IMR-90 (cell line): ENCODE data around the gene ELL2. TPM values are rescaled to one million over a fixed set of nuclear protein-coding genes. Genes with fewer than 3 reads are reported as not detected.

Source experiments
- ATAC-seq: fragments of 200-7000 bp; cut with Tn5 transposase; 2 replicates; pipeline ENCODE4 v1.9.1; 2020; ENCODE audit warnings: low read depth, mild to moderate bottlenecking, moderate library complexity
- BruUV-seq: library from RNA; stranded (reverse); fragments of 400-500 nt; replicated peaks from 2 replicates; lab custom pipeline; 2021; lab: Mats Ljungman, UMichigan
- CTCF ChIA-PET: fragments of 300-600 bp; formaldehyde crosslinking; extraction: SDS; loops from one replicate; lab custom pipeline; 2021; ENCODE audit warnings: antibody characterized with exemption; lab: Yijun Ruan, JAX
- POLR2A ChIA-PET: fragments of 300-600 bp; sonication (Branson Sonifier 250); formaldehyde crosslinking; loops from one replicate; lab custom pipeline; 2022; ENCODE audit warnings: antibody characterized with exemption; ENCODE audit not compliant: unreplicated experiment; lab: Charles Lee
- DNase-seq: peaks from one replicate; pipeline ENCODE4 v3.0.0; 2013
- H2AFZ ChIP-seq: replicated peaks from 2 replicates; pipeline ENCODE3; 2013; ENCODE audit warnings: low read length, mild to moderate bottlenecking; ENCODE audit not compliant: poor library complexity
- H2AK5ac ChIP-seq: 2 replicates; pipeline ENCODE4 v1.6.1; 2013; ENCODE audit warnings: low read depth, low read length, inconsistent platforms
- H2AK9ac ChIP-seq: replicated peaks from 2 replicates; pipeline ENCODE3; 2013; ENCODE audit warnings: mild to moderate bottlenecking, low read depth, low read length, moderate library complexity; ENCODE audit not compliant: poor library complexity
- H2BK120ac ChIP-seq: 2 replicates; pipeline ENCODE4 v1.6.1; 2013; ENCODE audit warnings: low read depth, low read length, inconsistent platforms
- H2BK15ac ChIP-seq: 3 replicates; pipeline ENCODE4 v1.6.1; 2013; ENCODE audit warnings: low read depth, low read length, inconsistent platforms
- H2BK20ac ChIP-seq: 2 replicates; pipeline ENCODE4 v1.6.1; 2013; ENCODE audit warnings: low read depth, mild to moderate bottlenecking, inconsistent platforms, low read length, moderate library complexity
- H2BK5ac ChIP-seq: 2 replicates; pipeline ENCODE4 v1.6.1; 2013; ENCODE audit warnings: mild to moderate bottlenecking, low read depth, low read length, inconsistent platforms; ENCODE audit not compliant: poor library complexity, severe bottlenecking
- H3K14ac ChIP-seq: replicated peaks from 2 replicates; pipeline ENCODE4 v1.6.1; 2013; ENCODE audit warnings: low read depth, low read length, inconsistent platforms
- H3K18ac ChIP-seq: 2 replicates; pipeline ENCODE4 v1.6.1; 2013; ENCODE audit warnings: low read depth, low read length, control low read depth
- H3K23ac ChIP-seq: 2 replicates; pipeline ENCODE4 v1.6.1; 2013; ENCODE audit warnings: low read depth, low read length, inconsistent platforms
- H3K27ac ChIP-seq: 2 replicates; pipeline ENCODE4 v1.5.1; 2013; ENCODE audit warnings: mild to moderate bottlenecking, control low read depth, low read length; ENCODE audit not compliant: insufficient read depth
- H3K27me3 ChIP-seq: 2 replicates; pipeline ENCODE4 v1.6.1; 2013; ENCODE audit warnings: low read length; ENCODE audit not compliant: control insufficient read depth, insufficient read depth
- H3K36me3 ChIP-seq: 2 replicates; pipeline ENCODE4 v1.6.1; 2013; ENCODE audit warnings: low read length, mixed read lengths; ENCODE audit not compliant: control insufficient read depth, insufficient read depth
- H3K4ac ChIP-seq: 2 replicates; pipeline ENCODE4 v1.6.1; 2013; ENCODE audit warnings: low read depth, low read length, inconsistent platforms
- H3K4me1 ChIP-seq: 2 replicates; pipeline ENCODE4 v1.6.1; 2013; ENCODE audit warnings: low read length, mixed read lengths; ENCODE audit not compliant: control insufficient read depth, insufficient read depth
- H3K4me2 ChIP-seq: 2 replicates; pipeline ENCODE4 v1.6.1; 2013; ENCODE audit warnings: low read depth, mild to moderate bottlenecking, control low read depth, low read length, moderate library complexity
- H3K4me3 ChIP-seq: 2 replicates; pipeline ENCODE4 v1.5.1; 2013; ENCODE audit warnings: low read depth, mild to moderate bottlenecking, control low read depth, low read length, moderate library complexity; ENCODE audit not compliant: insufficient read depth
- H3K56ac ChIP-seq: 2 replicates; pipeline ENCODE4 v1.6.1; 2013; ENCODE audit warnings: low read length, inconsistent platforms; ENCODE audit not compliant: insufficient read depth; ENCODE audit errors: extremely low read depth
- H3K79me1 ChIP-seq, 2 experiments: 2 replicates each; pipeline ENCODE4 v1.6.1; 2013; ENCODE audit warnings: low read length in 2 of 2, inconsistent platforms in 1 of 2, low read depth in 1 of 2
- H3K9ac ChIP-seq: 2 replicates; pipeline ENCODE4 v1.6.1; 2013; ENCODE audit warnings: low read depth, low read length, control low read depth
- H3K9me1 ChIP-seq: 2 replicates; pipeline ENCODE4 v1.6.1; 2013; ENCODE audit warnings: low read length, inconsistent platforms; ENCODE audit not compliant: insufficient read depth
- H3K9me3 ChIP-seq: 2 replicates; pipeline ENCODE4 v1.6.1; 2013; ENCODE audit warnings: low read length; ENCODE audit not compliant: control insufficient read depth, insufficient read depth
- H4K20me1 ChIP-seq: 2 replicates; pipeline ENCODE4 v1.6.1; 2013; ENCODE audit warnings: low read length, inconsistent platforms; ENCODE audit not compliant: insufficient read depth
- H4K5ac ChIP-seq: 2 replicates; pipeline ENCODE4 v1.6.1; 2013; ENCODE audit warnings: mild to moderate bottlenecking, low read depth, low read length, control low read depth
- H4K8ac ChIP-seq, 2 experiments: 2 replicates each; pipeline ENCODE4 v1.6.1; 2013; ENCODE audit warnings: low read depth in 2 of 2, low read length in 2 of 2, control low read depth in 1 of 2, inconsistent platforms in 1 of 2
- H4K91ac ChIP-seq: 2 replicates; pipeline ENCODE4 v1.6.1; 2013; ENCODE audit warnings: low read depth, low read length, inconsistent platforms; ENCODE audit not compliant: insufficient read depth
- BHLHE40 ChIP-seq: fragments of 150-350 bp; IDR thresholded peaks from 2 replicates; pipeline ENCODE4 v1.6.1; 2016; ENCODE audit warnings: mild to moderate bottlenecking, low read depth, low read length
- CHD1 ChIP-seq: IDR thresholded peaks from 2 replicates; pipeline ENCODE4 v1.6.1; 2012; ENCODE audit warnings: low read depth, low read length, improper control_type of control experiment
- FOS ChIP-seq: fragments of 150-350 bp; IDR thresholded peaks from 2 replicates; pipeline ENCODE4 v1.6.1; 2016; ENCODE audit warnings: low read depth, low read length
- MXI1 ChIP-seq: IDR thresholded peaks from 2 replicates; pipeline ENCODE4 v1.6.1; 2012; ENCODE audit warnings: low read depth, mild to moderate bottlenecking, low read length, moderate library complexity, borderline replicate concordance
- RAD21 ChIP-seq: IDR thresholded peaks from 2 replicates; pipeline ENCODE4 v1.6.1; 2012; ENCODE audit warnings: low read length, improper control_type of control experiment
- WGBS, 2 experiments: methylation state at CpG; one replicate each; pipeline versions ENCODE4 v1.1.5 to v1.1.7; 2013; ENCODE audit warnings: missing lambda C conversion rate in 2 of 2; ENCODE audit not compliant: insufficient read length in 1 of 2; ENCODE audit errors: extremely low coverage in 2 of 2; 5-methylcytosine and 5-hydroxymethylcytosine counted together
- dilution Hi-C: fragments of 300-500 bp; cut with HindIII; formaldehyde crosslinking; loops from one replicate; pipeline ENCODE4 v1.14.3; 2018; ENCODE audit warnings: low sequenced_read_pairs; ENCODE audit not compliant: unreplicated experiment
- in situ Hi-C: fragments of 300-500 bp; cut with MboI; formaldehyde crosslinking; loops from 3 replicates; pipeline ENCODE4 v1.14.3; 2019; ENCODE audit warnings: low sequenced_read_pairs, inconsistent platforms, mixed read lengths
- intact Hi-C: fragments of 100-400 bp; cut with micrococcal nuclease; formaldehyde crosslinking; loops from 2 replicates; pipeline ENCODE4 v1.10.0; 2022
- polyA plus RNA-seq, 3 experiments: library from polyadenylated mRNA; depleted of rRNA; stranded (reverse); fragments of >200 nt; gene quantifications; 2 replicates each; pipeline ENCODE4 v1.2.3, GENCODE V29; 2012; ENCODE audit warnings: low replicate concordance in 1 of 3
- total RNA-seq: library from RNA; depleted of rRNA; stranded (reverse); fragments of >200 nt; gene quantifications from 2 replicates; pipeline ENCODE4 v1.2.3, GENCODE V29; 2012
- TF ChIP-seq, protein P1 (sequence below): fragments of 150-350 bp; IDR thresholded peaks from 2 replicates; pipeline ENCODE4 v1.6.1; 2017; ENCODE audit warnings: mild to moderate bottlenecking, antibody characterized with exemption, low read length, low read depth
- TF ChIP-seq, protein P2 (sequence below): conservative IDR thresholded peaks from 2 replicates; pipeline ENCODE4 v1.5.1; 2012; ENCODE audit warnings: mild to moderate bottlenecking, low read depth, low read length, improper control_type of control experiment

ELL2 gene
- total and polyA plus RNA-seq, 2 of the 4 experiments (the other 2 are of a cell fraction), result 61.4 to 92.5 TPM

DNA sequence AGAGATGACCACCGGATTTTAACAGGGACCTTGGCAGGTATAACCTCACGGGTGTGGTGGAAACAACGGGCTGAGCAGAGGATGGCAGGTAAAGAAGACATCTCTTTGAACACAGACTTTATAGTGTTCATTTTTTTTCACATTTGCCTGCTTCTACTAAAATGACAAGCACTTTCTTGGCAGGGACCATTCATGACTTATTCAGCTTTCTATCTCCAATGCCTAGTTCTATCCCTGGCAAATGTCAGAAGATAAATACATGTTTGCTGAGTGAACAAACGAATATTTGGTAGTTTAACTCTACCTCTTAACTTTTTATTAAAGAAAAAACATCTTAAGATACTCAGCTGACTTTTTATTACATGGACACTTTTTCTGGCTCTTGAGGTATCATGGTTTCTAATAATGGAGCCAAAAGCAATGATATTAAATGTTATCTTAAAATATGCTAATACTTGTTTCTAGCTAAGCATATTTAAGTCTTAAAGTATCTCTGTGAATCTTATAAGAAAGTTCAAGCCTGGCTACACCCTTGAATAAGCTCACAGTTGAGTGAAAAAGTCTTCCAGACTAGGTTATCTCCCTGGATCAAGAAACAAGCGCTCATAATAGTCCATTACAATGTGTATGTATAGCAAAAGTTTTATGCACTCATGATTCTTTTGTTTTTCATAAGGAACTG lies 8.5 kb downstream of the ELL2 start:
- Histone ChIP-seq H3K79me1 (peaks cover 0 to 33% of the 10 kb centered on the region in 2 experiments; a peak in 2 of 4 replicates), H3K23ac (peak overlapping the region; percentile 35; the same call in 1 of the 2 replicates), H2AK9ac (no peak overlapping the region), H2BK15ac (no peak overlapping the region), H2BK5ac (peak overlapping the region; percentile 42), H3K9me1 (no peaks in the 10 kb centered on the region), H3K4me1 (peaks cover 8% of the 10 kb centered on the region), H3K9me3 (no peaks in the 10 kb centered on the region), H3K14ac (no peak overlapping the region), H3K56ac (no peak overlapping the region), H3K4me2 (peak overlapping the region; percentile 85), H4K20me1 (peaks cover 92% of the 10 kb centered on the region), H3K18ac (no peak overlapping the region), H3K4me3 (no peak overlapping the region), H2BK20ac (no peak overlapping the region), H3K27ac (no peak overlapping the region), H4K5ac (no peak overlapping the region), H3K9ac (no peak overlapping the region; the same call in 1 of the 2 replicates), H3K27me3 (no peaks in the 10 kb centered on the region), H2BK120ac (no peak overlapping the region), H3K4ac (no peak overlapping the region), H2AFZ (no peak overlapping the region), H2AK5ac (no peak overlapping the region), H3K36me3 (peaks cover 18% of the 10 kb centered on the region), H4K8ac (no peak overlapping the region), H4K91ac (no peak overlapping the region)
- BruUV-seq, result no TSS peak
- in situ Hi-C loops (no loop called here), dilution Hi-C loops (no loop called here), intact Hi-C loops (loop anchor here (10.0 kb wide), 1 partner anchor 712 kb away; the partner anchor contains the start of gene CAST)
- ATAC-seq, result no peak
- ChIA-PET CTCF (no interaction called here), POLR2A (no interaction called here)
- no CpG with 5 or more reads among the region's 5 CpGs for WGBS, 2 experiments
- no peak for DNase-seq
- TF ChIP-seq, protein P1, sequence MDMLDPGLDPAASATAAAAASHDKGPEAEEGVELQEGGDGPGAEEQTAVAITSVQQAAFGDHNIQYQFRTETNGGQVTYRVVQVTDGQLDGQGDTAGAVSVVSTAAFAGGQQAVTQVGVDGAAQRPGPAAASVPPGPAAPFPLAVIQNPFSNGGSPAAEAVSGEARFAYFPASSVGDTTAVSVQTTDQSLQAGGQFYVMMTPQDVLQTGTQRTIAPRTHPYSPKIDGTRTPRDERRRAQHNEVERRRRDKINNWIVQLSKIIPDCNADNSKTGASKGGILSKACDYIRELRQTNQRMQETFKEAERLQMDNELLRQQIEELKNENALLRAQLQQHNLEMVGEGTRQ, result no peak
- no peak for TF ChIP-seq FOS
- no peak for TF ChIP-seq MXI1
- TF ChIP-seq RAD21, result no peak
- no peak for TF ChIP-seq BHLHE40
- no peak for TF ChIP-seq CHD1
- TF ChIP-seq, protein P2, sequence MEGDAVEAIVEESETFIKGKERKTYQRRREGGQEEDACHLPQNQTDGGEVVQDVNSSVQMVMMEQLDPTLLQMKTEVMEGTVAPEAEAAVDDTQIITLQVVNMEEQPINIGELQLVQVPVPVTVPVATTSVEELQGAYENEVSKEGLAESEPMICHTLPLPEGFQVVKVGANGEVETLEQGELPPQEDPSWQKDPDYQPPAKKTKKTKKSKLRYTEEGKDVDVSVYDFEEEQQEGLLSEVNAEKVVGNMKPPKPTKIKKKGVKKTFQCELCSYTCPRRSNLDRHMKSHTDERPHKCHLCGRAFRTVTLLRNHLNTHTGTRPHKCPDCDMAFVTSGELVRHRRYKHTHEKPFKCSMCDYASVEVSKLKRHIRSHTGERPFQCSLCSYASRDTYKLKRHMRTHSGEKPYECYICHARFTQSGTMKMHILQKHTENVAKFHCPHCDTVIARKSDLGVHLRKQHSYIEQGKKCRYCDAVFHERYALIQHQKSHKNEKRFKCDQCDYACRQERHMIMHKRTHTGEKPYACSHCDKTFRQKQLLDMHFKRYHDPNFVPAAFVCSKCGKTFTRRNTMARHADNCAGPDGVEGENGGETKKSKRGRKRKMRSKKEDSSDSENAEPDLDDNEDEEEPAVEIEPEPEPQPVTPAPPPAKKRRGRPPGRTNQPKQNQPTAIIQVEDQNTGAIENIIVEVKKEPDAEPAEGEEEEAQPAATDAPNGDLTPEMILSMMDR, result no peak
